RWPE2 (cell line): ENCODE results near the gene CLIC5.

ENCODE experiments used
- ATAC-seq: fragments of 200-7000 bp; cut with Tn5 transposase; 3 replicates; pipeline ENCODE4 v1.9.1; 2021; ENCODE audit warnings: low read depth
- DNase-seq: peaks from one replicate; pipeline ENCODE4 v3.0.0-alpha.2; 2020; ENCODE audit warnings: low spot score
- H3K27ac ChIP-seq: fragments of 450-650 bp; 2 replicates; pipeline ENCODE4 v1.5.1; 2017; ENCODE audit warnings: mild to moderate bottlenecking; ENCODE audit not compliant: poor library complexity, severe bottlenecking
- H3K27me3 ChIP-seq: fragments of 250-450 bp; sonication (Bioruptor Pico); 2 replicates; pipeline ENCODE4 v1.5.1; 2021; ENCODE audit warnings: mild to moderate bottlenecking, moderate library complexity; ENCODE audit not compliant: insufficient read depth, poor library complexity, severe bottlenecking
- H3K36me3 ChIP-seq: fragments of 250-450 bp; sonication (Bioruptor Pico); 2 replicates; pipeline ENCODE4 v1.5.1; 2020; ENCODE audit warnings: low read depth, mild to moderate bottlenecking, moderate library complexity
- H3K4me1 ChIP-seq: fragments of 250-450 bp; sonication (Bioruptor Pico); 2 replicates; pipeline ENCODE4 v1.5.1; 2021; ENCODE audit warnings: mild to moderate bottlenecking, moderate library complexity; ENCODE audit not compliant: insufficient read depth, poor library complexity, severe bottlenecking
- H3K4me3 ChIP-seq: fragments of 250-450 bp; sonication (Bioruptor Pico); 2 replicates; pipeline ENCODE4 v1.5.1; 2021; ENCODE audit warnings: mild to moderate bottlenecking, moderate library complexity; ENCODE audit not compliant: severe bottlenecking
- H3K9me3 ChIP-seq: fragments of 250-450 bp; sonication (Bioruptor Pico); 2 replicates; pipeline ENCODE4 v1.5.1; 2021; ENCODE audit warnings: mild to moderate bottlenecking, moderate library complexity; ENCODE audit not compliant: severe bottlenecking
- TF ChIP-seq, protein P1 (sequence below): fragments of 450-650 bp; IDR thresholded peaks from one replicate; pipeline ENCODE4 v1.5.1; 2017; ENCODE audit warnings: mild to moderate bottlenecking, moderate library complexity; ENCODE audit not compliant: poor library complexity, severe bottlenecking

The CLIC5 gene

GRCh38 chr6:45864651-45865050, 151.0 kb downstream of the CLIC5 start:
- Histone ChIP-seq H3K27ac (no peak overlapping the region), H3K4me1 (no peaks in the 10 kb centered on the region), H3K36me3 (no peaks in the 10 kb centered on the region), H3K27me3 (no peaks in the 10 kb centered on the region), H3K9me3 (no peaks in the 10 kb centered on the region), H3K4me3 (no peak overlapping the region)
- no peak for ATAC-seq
- DNase-seq, result no peak
- TF ChIP-seq, protein P1, sequence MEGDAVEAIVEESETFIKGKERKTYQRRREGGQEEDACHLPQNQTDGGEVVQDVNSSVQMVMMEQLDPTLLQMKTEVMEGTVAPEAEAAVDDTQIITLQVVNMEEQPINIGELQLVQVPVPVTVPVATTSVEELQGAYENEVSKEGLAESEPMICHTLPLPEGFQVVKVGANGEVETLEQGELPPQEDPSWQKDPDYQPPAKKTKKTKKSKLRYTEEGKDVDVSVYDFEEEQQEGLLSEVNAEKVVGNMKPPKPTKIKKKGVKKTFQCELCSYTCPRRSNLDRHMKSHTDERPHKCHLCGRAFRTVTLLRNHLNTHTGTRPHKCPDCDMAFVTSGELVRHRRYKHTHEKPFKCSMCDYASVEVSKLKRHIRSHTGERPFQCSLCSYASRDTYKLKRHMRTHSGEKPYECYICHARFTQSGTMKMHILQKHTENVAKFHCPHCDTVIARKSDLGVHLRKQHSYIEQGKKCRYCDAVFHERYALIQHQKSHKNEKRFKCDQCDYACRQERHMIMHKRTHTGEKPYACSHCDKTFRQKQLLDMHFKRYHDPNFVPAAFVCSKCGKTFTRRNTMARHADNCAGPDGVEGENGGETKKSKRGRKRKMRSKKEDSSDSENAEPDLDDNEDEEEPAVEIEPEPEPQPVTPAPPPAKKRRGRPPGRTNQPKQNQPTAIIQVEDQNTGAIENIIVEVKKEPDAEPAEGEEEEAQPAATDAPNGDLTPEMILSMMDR, result no peak

- TF ChIP-seq, protein P1, result no peak
- H3K4me1 ChIP-seq, result no peaks in the 10 kb centered on the region
- no peaks in the 10 kb centered on the region for H3K9me3 ChIP-seq
- no peak for DNase-seq
- ATAC-seq, result no peak
- no peak overlapping the region for H3K27ac ChIP-seq
- H3K27me3 ChIP-seq, result peaks cover 2% of the 10 kb centered on the region
- H3K4me3 ChIP-seq, result no peak overlapping the region
- H3K36me3 ChIP-seq, result no peaks in the 10 kb centered on the region
Measured at GRCh38 chr6:45858691-45859090, 157.0 kb downstream of the CLIC5 start.

DNA sequence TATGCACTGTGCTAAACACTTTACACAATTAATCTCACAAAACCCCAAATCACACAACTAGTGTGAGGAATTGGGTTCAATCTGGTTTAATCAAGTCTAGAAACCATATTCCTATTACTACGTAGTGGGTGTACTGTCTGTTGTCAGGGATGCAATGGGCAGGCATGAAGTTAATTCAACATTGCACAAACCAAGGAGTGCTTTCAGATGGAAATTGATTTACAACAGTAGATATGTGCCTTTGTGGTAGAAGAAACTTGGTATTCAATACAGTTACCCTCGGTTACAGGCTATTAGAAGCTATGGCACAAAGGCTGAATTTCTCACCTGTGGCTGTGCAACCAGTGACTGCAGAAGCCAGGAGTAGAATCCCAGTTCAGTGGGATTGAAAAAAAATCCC, 157.8 kb downstream of the CLIC5 start:
- Histone ChIP-seq H3K36me3 (no peaks in the 10 kb centered on the region), H3K4me3 (no peak overlapping the region), H3K27ac (no peak overlapping the region), H3K9me3 (no peaks in the 10 kb centered on the region), H3K27me3 (peaks cover 4% of the 10 kb centered on the region), H3K4me1 (no peaks in the 10 kb centered on the region)
- DNase-seq (no peak), ATAC-seq (no peak)
- TF ChIP-seq, protein P1, result no peak

GRCh38 chr6:45855642-45856394, 159.8 kb downstream of the CLIC5 start:
- Histone ChIP-seq H3K4me3 (no peak overlapping the region), H3K36me3 (no peaks in the 10 kb centered on the region), H3K4me1 (no peaks in the 10 kb centered on the region), H3K27ac (no peak overlapping the region), H3K9me3 (no peaks in the 10 kb centered on the region), H3K27me3 (peaks cover 4% of the 10 kb centered on the region)
- DNase-seq (no peak), ATAC-seq (no peak)
- TF ChIP-seq, protein P1, result no peak

DNA sequence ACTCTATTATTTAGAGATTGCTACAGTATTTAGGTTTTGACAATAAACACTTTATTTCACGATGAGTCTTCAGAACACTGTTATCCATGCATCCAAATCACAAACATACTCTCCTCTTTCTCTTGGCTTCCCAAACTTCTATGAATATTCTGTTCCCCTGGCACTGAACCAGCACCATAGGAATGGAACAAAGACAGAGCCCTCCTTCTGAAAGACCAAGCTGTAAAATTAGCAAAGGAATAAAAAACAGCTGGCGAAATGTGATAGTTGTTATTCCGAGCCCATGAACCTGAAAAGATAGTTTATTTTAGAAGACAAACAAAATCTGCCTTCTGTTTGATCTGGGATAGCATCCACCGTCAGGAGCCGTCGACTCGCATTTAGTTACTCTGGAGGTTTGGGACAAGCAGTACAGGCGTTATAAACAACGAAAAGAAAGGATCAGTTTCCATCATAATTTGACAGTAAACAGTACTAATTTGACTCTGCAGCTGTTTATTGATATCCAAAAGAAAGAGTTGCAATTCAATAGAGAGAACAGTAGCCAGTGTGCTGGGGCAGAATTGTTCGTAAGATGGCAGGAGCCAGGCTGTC, 161.4 kb downstream of the CLIC5 start:
- ATAC-seq (no peak), DNase-seq (no peak)
- H3K36me3 ChIP-seq, result no peaks in the 10 kb centered on the region
- H3K9me3 ChIP-seq, result no peaks in the 10 kb centered on the region
- H3K27me3 ChIP-seq, result peaks cover 4% of the 10 kb centered on the region
- no peak overlapping the region for H3K4me3 ChIP-seq
- H3K27ac ChIP-seq, result no peak overlapping the region
- H3K4me1 ChIP-seq, result no peaks in the 10 kb centered on the region
- TF ChIP-seq, protein P1, result no peak
